Measurements from ENCODE around the gene CEP164.
"Not testable (repeated sequence)": the region's sequence is repeated elsewhere in the genome, so short reads cannot be mapped to it uniquely, and the experiment has no call there.

Gene CEP164

GRCh38 chr11:117316197-117316961, 11.3 kb upstream of the CEP164 start, which contains the start of gene BACE1:
Gene BACE1 (minus strand): TSS chr11:117316256. CDS start chr11:117315795, 461 bp downstream.
- no peaks in the 10 kb centered on the region for H3K9me3 ChIP-seq (ENCODE audit: control insufficient read depth, insufficient read depth, low read length)
- peak within 1 kb of the TSS; percentile 84; the same call in 1 of the 2 replicates for H3K9ac ChIP-seq (ENCODE audit: low read depth, low read length)
- H3K4me1 ChIP-seq (ENCODE audit: insufficient read depth, low read length) = no peaks in the 10 kb centered on the region
- H3K36me3 ChIP-seq (ENCODE audit: insufficient read depth, low read length) = no peaks in the 10 kb centered on the region

- Histone ChIP-seq H3K36me3 (ENCODE audit: insufficient read depth, low read length) (no peaks in the 10 kb centered on the region), H3K9ac (ENCODE audit: low read depth, low read length) (no peak overlapping the region), H3K9me3 (ENCODE audit: control insufficient read depth, insufficient read depth, low read length) (no peaks in the 10 kb centered on the region), H3K4me1 (ENCODE audit: insufficient read depth, low read length) (no peaks in the 10 kb centered on the region)
Observed at GRCh38 chr11:117318738-117319137, 8.9 kb upstream of the CEP164 start.

- Histone ChIP-seq H3K36me3 (ENCODE audit: insufficient read depth, low read length) (no peaks in the 10 kb centered on the region), H3K4me1 (ENCODE audit: insufficient read depth, low read length) (no peaks in the 10 kb centered on the region), H3K9ac (ENCODE audit: low read depth, low read length) (no peak overlapping the region), H3K9me3 (ENCODE audit: control insufficient read depth, insufficient read depth, low read length) (no peaks in the 10 kb centered on the region)
Observed at GRCh38 chr11:117319214-117319840, 8.3 kb upstream of the CEP164 start.

GRCh38 chr11:117327255-117327566, 443 bp upstream of the CEP164 start:
- not testable (repeated sequence) for H3K9me3 ChIP-seq (ENCODE audit: control insufficient read depth, insufficient read depth, low read length); H3K36me3 ChIP-seq (ENCODE audit: insufficient read depth, low read length); H3K4me1 ChIP-seq (ENCODE audit: insufficient read depth, low read length)
- peak overlapping the region; percentile 77; the same call in 1 of the 2 replicates for H3K9ac ChIP-seq (ENCODE audit: low read depth, low read length)

GRCh38 chr11:117328375-117329010, 839 bp downstream of the CEP164 start:
- H3K36me3 ChIP-seq (ENCODE audit: insufficient read depth, low read length) = no peaks in the 10 kb centered on the region
- H3K9ac ChIP-seq (ENCODE audit: low read depth, low read length) = peak overlapping the region; percentile 77; the same call in 1 of the 2 replicates
- peaks cover 3% of the 10 kb centered on the region; the same call in 1 of the 2 replicates for H3K4me1 ChIP-seq (ENCODE audit: insufficient read depth, low read length)
- H3K9me3 ChIP-seq (ENCODE audit: control insufficient read depth, insufficient read depth, low read length) = no peaks in the 10 kb centered on the region

- no peaks in the 10 kb centered on the region for H3K9me3 ChIP-seq (ENCODE audit: control insufficient read depth, insufficient read depth, low read length)
- H3K36me3 ChIP-seq (ENCODE audit: insufficient read depth, low read length) = no peaks in the 10 kb centered on the region
- H3K4me1 ChIP-seq (ENCODE audit: insufficient read depth, low read length) = peaks cover 3% of the 10 kb centered on the region; the same call in 1 of the 2 replicates
- H3K9ac ChIP-seq (ENCODE audit: low read depth, low read length) = no peak overlapping the region
Observed at GRCh38 chr11:117332843-117333242, 5.2 kb downstream of the CEP164 start.

- no peaks in the 10 kb centered on the region for H3K4me1 ChIP-seq (ENCODE audit: insufficient read depth, low read length)
- H3K9me3 ChIP-seq (ENCODE audit: control insufficient read depth, insufficient read depth, low read length) = no peaks in the 10 kb centered on the region
- H3K36me3 ChIP-seq (ENCODE audit: insufficient read depth, low read length) = no peaks in the 10 kb centered on the region
- no peak overlapping the region for H3K9ac ChIP-seq (ENCODE audit: low read depth, low read length)
Observed at GRCh38 chr11:117333917-117334316, 6.3 kb downstream of the CEP164 start.

- Histone ChIP-seq H3K36me3 (ENCODE audit: insufficient read depth, low read length) (no peaks in the 10 kb centered on the region), H3K9ac (ENCODE audit: low read depth, low read length) (no peak overlapping the region), H3K4me1 (ENCODE audit: insufficient read depth, low read length) (no peaks in the 10 kb centered on the region), H3K9me3 (ENCODE audit: control insufficient read depth, insufficient read depth, low read length) (no peaks in the 10 kb centered on the region)
Observed at GRCh38 chr11:117334896-117335295, 7.2 kb downstream of the CEP164 start.

- H3K9ac ChIP-seq (ENCODE audit: low read depth, low read length) = no peak overlapping the region
- H3K4me1 ChIP-seq (ENCODE audit: insufficient read depth, low read length) = no peaks in the 10 kb centered on the region
- H3K9me3 ChIP-seq (ENCODE audit: control insufficient read depth, insufficient read depth, low read length) = no peaks in the 10 kb centered on the region
- no peaks in the 10 kb centered on the region for H3K36me3 ChIP-seq (ENCODE audit: insufficient read depth, low read length)
Observed at GRCh38 chr11:117335399-117335798, 7.7 kb downstream of the CEP164 start.

GRCh38 chr11:117337076-117337475, 9.4 kb downstream of the CEP164 start:
- Histone ChIP-seq H3K4me1 (ENCODE audit: insufficient read depth, low read length) (no peaks in the 10 kb centered on the region), H3K9ac (ENCODE audit: low read depth, low read length) (no peak overlapping the region), H3K9me3 (ENCODE audit: control insufficient read depth, insufficient read depth, low read length) (no peaks in the 10 kb centered on the region), H3K36me3 (ENCODE audit: insufficient read depth, low read length) (no peaks in the 10 kb centered on the region)

GRCh38 chr11:117345039-117345438, 17.4 kb downstream of the CEP164 start:
- H3K9ac ChIP-seq (ENCODE audit: low read depth, low read length) = no peak overlapping the region
- H3K9me3 ChIP-seq (ENCODE audit: control insufficient read depth, insufficient read depth, low read length) = no peaks in the 10 kb centered on the region
- H3K36me3 ChIP-seq (ENCODE audit: insufficient read depth, low read length) = 0 out of 2 replicates have a peak, but pooled peaks cover 4% of the 10 kb centered on the region
- no peaks in the 10 kb centered on the region for H3K4me1 ChIP-seq (ENCODE audit: insufficient read depth, low read length)

- Histone ChIP-seq H3K4me1 (ENCODE audit: insufficient read depth, low read length) (no peaks in the 10 kb centered on the region), H3K9me3 (ENCODE audit: control insufficient read depth, insufficient read depth, low read length) (no peaks in the 10 kb centered on the region), H3K36me3 (ENCODE audit: insufficient read depth, low read length) (peaks cover 2% of the 10 kb centered on the region; the same call in 1 of the 2 replicates), H3K9ac (ENCODE audit: low read depth, low read length) (no peak overlapping the region)
Observed at GRCh38 chr11:117354550-117354949, 26.9 kb downstream of the CEP164 start.

- no peak overlapping the region for H3K9ac ChIP-seq (ENCODE audit: low read depth, low read length)
Observed at GRCh38 chr11:117356126-117356890, 28.7 kb downstream of the CEP164 start.

GRCh38 chr11:117361432-117361831, 33.8 kb downstream of the CEP164 start:
- Histone ChIP-seq H3K9me3 (ENCODE audit: control insufficient read depth, insufficient read depth, low read length) (no peaks in the 10 kb centered on the region), H3K36me3 (ENCODE audit: insufficient read depth, low read length) (no peaks in the 10 kb centered on the region; the same call in none of the 2 replicates), H3K4me1 (ENCODE audit: insufficient read depth, low read length) (no peaks in the 10 kb centered on the region), H3K9ac (ENCODE audit: low read depth, low read length) (no peak overlapping the region)

More at GRCh38 chr11:117356126-117356890, 28.7 kb downstream of the CEP164 start:
- no peaks in the 10 kb centered on the region for H3K9me3 ChIP-seq (ENCODE audit: control insufficient read depth, insufficient read depth, low read length)
- H3K36me3 ChIP-seq (ENCODE audit: insufficient read depth, low read length) = peaks cover 2% of the 10 kb centered on the region; the same call in 1 of the 2 replicates
- no peaks in the 10 kb centered on the region for H3K4me1 ChIP-seq (ENCODE audit: insufficient read depth, low read length)

Data from ES-I3 (cell line).